ENCODE data around the gene CLIC5.

Gene CLIC5

DNA sequence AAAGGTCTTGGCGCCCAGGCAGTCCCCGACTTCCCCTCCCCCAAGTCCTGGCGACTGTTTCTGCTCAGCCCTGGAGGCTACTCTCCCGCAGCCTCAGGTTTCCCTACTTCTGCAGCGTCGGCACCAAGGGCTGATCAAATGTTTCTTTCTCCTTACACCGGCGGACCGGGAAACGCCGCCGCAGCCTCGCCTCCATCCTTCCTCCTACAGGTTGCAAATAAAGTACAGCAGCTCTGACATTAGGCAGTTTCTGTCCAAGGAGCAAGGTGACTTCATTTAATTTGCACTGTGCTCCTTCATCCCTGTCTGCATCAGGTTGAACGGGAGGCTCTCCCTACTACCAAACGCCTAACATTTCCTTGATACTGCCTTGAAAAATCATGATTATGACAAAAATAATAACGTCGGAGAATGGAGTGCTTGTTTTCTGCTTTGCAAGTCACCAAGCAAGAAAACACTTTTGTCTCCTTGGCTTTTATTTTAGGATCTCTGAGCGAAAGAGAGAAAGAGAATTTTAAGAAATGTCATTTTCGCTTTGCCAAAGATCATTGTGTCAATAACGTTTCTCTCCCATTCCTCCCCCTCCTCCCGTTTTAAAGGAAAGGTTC is 1.0 kb downstream of the CLIC5 start:
- H3K4me3 ChIP-seq (ENCODE audit: control insufficient read depth, low read depth, low read length), result no peak overlapping the region
- no peak for DNase-seq (ENCODE audit: low read depth)
- TF ChIP-seq, protein P1, sequence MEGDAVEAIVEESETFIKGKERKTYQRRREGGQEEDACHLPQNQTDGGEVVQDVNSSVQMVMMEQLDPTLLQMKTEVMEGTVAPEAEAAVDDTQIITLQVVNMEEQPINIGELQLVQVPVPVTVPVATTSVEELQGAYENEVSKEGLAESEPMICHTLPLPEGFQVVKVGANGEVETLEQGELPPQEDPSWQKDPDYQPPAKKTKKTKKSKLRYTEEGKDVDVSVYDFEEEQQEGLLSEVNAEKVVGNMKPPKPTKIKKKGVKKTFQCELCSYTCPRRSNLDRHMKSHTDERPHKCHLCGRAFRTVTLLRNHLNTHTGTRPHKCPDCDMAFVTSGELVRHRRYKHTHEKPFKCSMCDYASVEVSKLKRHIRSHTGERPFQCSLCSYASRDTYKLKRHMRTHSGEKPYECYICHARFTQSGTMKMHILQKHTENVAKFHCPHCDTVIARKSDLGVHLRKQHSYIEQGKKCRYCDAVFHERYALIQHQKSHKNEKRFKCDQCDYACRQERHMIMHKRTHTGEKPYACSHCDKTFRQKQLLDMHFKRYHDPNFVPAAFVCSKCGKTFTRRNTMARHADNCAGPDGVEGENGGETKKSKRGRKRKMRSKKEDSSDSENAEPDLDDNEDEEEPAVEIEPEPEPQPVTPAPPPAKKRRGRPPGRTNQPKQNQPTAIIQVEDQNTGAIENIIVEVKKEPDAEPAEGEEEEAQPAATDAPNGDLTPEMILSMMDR (conservative IDR thresholded peaks at IDR 0.05; ENCODE audit: control insufficient read depth, insufficient read depth, low read depth, low read length), result no peak

- DNase-seq (ENCODE audit: low read depth), result no peak
Measured at GRCh38 chr6:46014046-46014445, 1.6 kb downstream of the CLIC5 start.

GRCh38 chr6:46013639-46014038 is 2.0 kb downstream of the CLIC5 start:
- TF ChIP-seq, protein P1 (conservative IDR thresholded peaks at IDR 0.05; ENCODE audit: control insufficient read depth, insufficient read depth, low read depth, low read length), result no peak
- DNase-seq (ENCODE audit: low read depth), result no peak
- no peak overlapping the region for H3K4me3 ChIP-seq (ENCODE audit: control insufficient read depth, low read depth, low read length)

More at GRCh38 chr6:46014046-46014445, 1.6 kb downstream of the CLIC5 start:
- no peak overlapping the region for H3K4me3 ChIP-seq (ENCODE audit: control insufficient read depth, low read depth, low read length)
- TF ChIP-seq, protein P1 (conservative IDR thresholded peaks at IDR 0.05; ENCODE audit: control insufficient read depth, insufficient read depth, low read depth, low read length), result no peak

GRCh38 chr6:46012834-46013233 is 2.8 kb downstream of the CLIC5 start:
- TF ChIP-seq, protein P1 (conservative IDR thresholded peaks at IDR 0.05; ENCODE audit: control insufficient read depth, insufficient read depth, low read depth, low read length), result no peak
- H3K4me3 ChIP-seq (ENCODE audit: control insufficient read depth, low read depth, low read length), result no peak overlapping the region
- DNase-seq (ENCODE audit: low read depth), result no peak

DNA sequence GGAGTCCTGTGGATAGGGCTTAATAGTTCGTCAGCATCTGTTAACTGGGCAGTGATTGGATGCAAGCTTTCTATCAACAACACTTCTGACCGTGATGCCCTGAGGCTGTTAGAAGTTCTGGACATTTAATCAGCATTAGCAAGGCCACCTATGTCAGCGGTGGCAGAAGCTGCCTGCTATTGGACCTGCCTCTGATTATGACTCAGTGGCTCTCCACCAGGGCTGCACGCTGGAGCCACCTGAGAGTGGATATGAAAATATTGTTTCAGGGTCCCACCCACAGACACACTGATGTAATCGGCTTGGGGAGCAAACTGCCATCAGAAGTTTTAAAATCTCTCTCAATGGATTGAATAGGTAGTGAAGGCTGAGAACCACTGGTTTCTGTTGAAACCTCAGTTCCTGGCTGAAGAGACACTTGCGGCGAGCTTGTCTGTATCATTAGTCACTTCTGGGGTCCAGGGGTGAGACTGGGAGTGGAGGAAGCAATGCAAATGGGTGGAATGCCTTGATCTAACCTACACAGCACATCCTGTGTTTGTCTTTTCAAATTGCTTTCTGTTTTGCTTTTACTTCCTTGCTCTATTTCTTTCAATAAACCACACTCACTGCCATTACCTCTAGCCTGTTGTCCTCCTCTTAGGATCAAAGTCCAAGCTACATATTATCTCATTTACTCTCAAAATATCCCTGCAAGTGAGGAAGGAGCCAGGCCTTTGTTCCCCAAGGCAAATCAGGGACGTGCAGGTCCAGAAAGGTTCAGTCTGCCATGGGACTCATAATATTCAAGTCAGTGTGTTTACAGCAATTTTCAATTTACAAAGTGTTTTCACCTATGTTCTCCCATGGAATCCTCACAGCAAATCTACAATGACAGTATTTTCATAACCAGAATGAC is 4.2 kb downstream of the CLIC5 start:
- no peak overlapping the region for H3K4me3 ChIP-seq (ENCODE audit: control insufficient read depth, low read depth, low read length)
- no peak for DNase-seq (ENCODE audit: low read depth)
- TF ChIP-seq, protein P1 (conservative IDR thresholded peaks at IDR 0.05; ENCODE audit: control insufficient read depth, insufficient read depth, low read depth, low read length), result no peak

GRCh38 chr6:46010771-46011170 is 4.9 kb downstream of the CLIC5 start:
- peak; percentile 9 for DNase-seq (ENCODE audit: low read depth)
- no peak overlapping the region for H3K4me3 ChIP-seq (ENCODE audit: control insufficient read depth, low read depth, low read length)
- TF ChIP-seq, protein P1 (conservative IDR thresholded peaks at IDR 0.05; ENCODE audit: control insufficient read depth, insufficient read depth, low read depth, low read length), result no peak
